SH-SY5Y (cell line): ENCODE results near the gene IQGAP1.

Source experiments
- GATA2 ChIP-seq: IDR thresholded peaks from 2 replicates; pipeline ENCODE4 v1.6.1; 2011; ENCODE audit warnings: mild to moderate bottlenecking, low read depth, low read length
- GATA3 ChIP-seq: IDR thresholded peaks from 2 replicates; pipeline ENCODE4 v1.6.1; 2011; ENCODE audit warnings: low read depth, mild to moderate bottlenecking, low read length, moderate library complexity

Gene IQGAP1

GRCh38 chr15:90387534-90388461 lies at the start of gene IQGAP1:
IQGAP1 (plus strand) TSS chr15:90388242; CDS start chr15:90388342, 100 bp downstream.
- TF ChIP-seq GATA2 = no peak

- TF ChIP-seq GATA2 = no peak
- TF ChIP-seq GATA3 = no peak
Observed at GRCh38 chr15:90338532-90338931, 49.5 kb upstream of the IQGAP1 start.

- TF ChIP-seq GATA3 (no peak), GATA2 (no peak)
Observed at GRCh38 chr15:90340345-90340744, 47.7 kb upstream of the IQGAP1 start.

- TF ChIP-seq GATA2 (no peak), GATA3 (no peak)
Observed at GRCh38 chr15:90343302-90343790, 44.7 kb upstream of the IQGAP1 start.

- TF ChIP-seq GATA3 (no peak), GATA2 (no peak)
Observed at GRCh38 chr15:90344662-90345061, 43.4 kb upstream of the IQGAP1 start.

GRCh38 chr15:90345857-90346256 lies 42.2 kb upstream of the IQGAP1 start:
- no peak for TF ChIP-seq GATA2
- no peak for TF ChIP-seq GATA3

GRCh38 chr15:90348456-90348855 lies 39.6 kb upstream of the IQGAP1 start:
- TF ChIP-seq GATA3 = no peak

- no peak for TF ChIP-seq GATA2
- no peak for TF ChIP-seq GATA3
Observed at GRCh38 chr15:90349072-90349471, 39.0 kb upstream of the IQGAP1 start.

GRCh38 chr15:90349821-90350220 lies 38.2 kb upstream of the IQGAP1 start:
- TF ChIP-seq GATA2 (no peak), GATA3 (no peak)

- TF ChIP-seq GATA2 (no peak), GATA3 (no peak)
Observed at GRCh38 chr15:90351479-90352106, 36.4 kb upstream of the IQGAP1 start.

GRCh38 chr15:90352107-90352893 lies 35.7 kb upstream of the IQGAP1 start, which contains the start of gene ZNF774:
ZNF774 (plus strand) TSS chr15:90352284; CDS start chr15:90354661, 2,377 bp downstream.
- TF ChIP-seq GATA2 (no peak), GATA3 (no peak)

- TF ChIP-seq GATA2 (no peak), GATA3 (no peak)
Observed at GRCh38 chr15:90354986-90355385, 33.1 kb upstream of the IQGAP1 start.

- TF ChIP-seq GATA3 (no peak), GATA2 (no peak)
Observed at GRCh38 chr15:90358124-90359033, 29.7 kb upstream of the IQGAP1 start.
